ENCODE measurements around the gene AP3B2.
A peak's percentile ranks its signal among the peaks of the same experiment; 100 is the strongest.
"Not testable (repeated sequence)": the region's sequence is repeated elsewhere in the genome, so short reads cannot be mapped to it uniquely, and the experiment has no call there.

The AP3B2 gene

GRCh38 chr15:82715003-82715402 is 5.3 kb upstream of the AP3B2 start:
- no peak for DNase-seq (ENCODE audit: low read depth)
- H3K4me3 ChIP-seq (ENCODE audit: control insufficient read depth, low read depth, low read length): no peak overlapping the region

GRCh38 chr15:82714016-82714415 is 4.3 kb upstream of the AP3B2 start:
- no peak for TF ChIP-seq CTCF (conservative IDR thresholded peaks at IDR 0.05; ENCODE audit: control insufficient read depth, insufficient read depth, low read depth, low read length)
- no peak overlapping the region for H3K4me3 ChIP-seq (ENCODE audit: control insufficient read depth, low read depth, low read length)
- DNase-seq (ENCODE audit: low read depth): no peak

More at GRCh38 chr15:82715003-82715402, 5.3 kb upstream of the AP3B2 start:
- TF ChIP-seq CTCF (conservative IDR thresholded peaks at IDR 0.05; ENCODE audit: control insufficient read depth, insufficient read depth, low read depth, low read length): no peak

GRCh38 chr15:82712036-82712435 is 2.4 kb upstream of the AP3B2 start:
- DNase-seq (ENCODE audit: low read depth): no peak
- H3K4me3 ChIP-seq (ENCODE audit: control insufficient read depth, low read depth, low read length): no peak overlapping the region
- no peak for TF ChIP-seq CTCF (conservative IDR thresholded peaks at IDR 0.05; ENCODE audit: control insufficient read depth, insufficient read depth, low read depth, low read length)

- no peak for TF ChIP-seq CTCF (conservative IDR thresholded peaks at IDR 0.05; ENCODE audit: control insufficient read depth, insufficient read depth, low read depth, low read length)
- no peak overlapping the region for H3K4me3 ChIP-seq (ENCODE audit: control insufficient read depth, low read depth, low read length)
- no peak for DNase-seq (ENCODE audit: low read depth)
Measured at GRCh38 chr15:82710926-82711490, 1.3 kb upstream of the AP3B2 start.

- no peak for TF ChIP-seq CTCF (conservative IDR thresholded peaks at IDR 0.05; ENCODE audit: control insufficient read depth, insufficient read depth, low read depth, low read length)
- peak overlapping the region; percentile 52 for H3K4me3 ChIP-seq (ENCODE audit: control insufficient read depth, low read depth, low read length)
- no peak for DNase-seq (ENCODE audit: low read depth)
Measured at GRCh38 chr15:82710208-82710555, 507 bp upstream of the AP3B2 start.

- peak overlapping the region; percentile 37 for H3K4me3 ChIP-seq (ENCODE audit: control insufficient read depth, low read depth, low read length)
- no peak for TF ChIP-seq CTCF (conservative IDR thresholded peaks at IDR 0.05; ENCODE audit: control insufficient read depth, insufficient read depth, low read depth, low read length)
- DNase-seq (ENCODE audit: low read depth): no peak
Measured at GRCh38 chr15:82709081-82709420, 624 bp downstream of the AP3B2 start.

GRCh38 chr15:82705856-82706255 is 3.8 kb downstream of the AP3B2 start:
- not testable (repeated sequence) for DNase-seq (ENCODE audit: low read depth); H3K4me3 ChIP-seq (ENCODE audit: control insufficient read depth, low read depth, low read length)
